Measurements from ENCODE around the gene LRIG2.
"Not testable (repeated sequence)": the region's sequence is repeated elsewhere in the genome, so short reads cannot be mapped to it uniquely, and the experiment has no call there.

The LRIG2 gene

DNA sequence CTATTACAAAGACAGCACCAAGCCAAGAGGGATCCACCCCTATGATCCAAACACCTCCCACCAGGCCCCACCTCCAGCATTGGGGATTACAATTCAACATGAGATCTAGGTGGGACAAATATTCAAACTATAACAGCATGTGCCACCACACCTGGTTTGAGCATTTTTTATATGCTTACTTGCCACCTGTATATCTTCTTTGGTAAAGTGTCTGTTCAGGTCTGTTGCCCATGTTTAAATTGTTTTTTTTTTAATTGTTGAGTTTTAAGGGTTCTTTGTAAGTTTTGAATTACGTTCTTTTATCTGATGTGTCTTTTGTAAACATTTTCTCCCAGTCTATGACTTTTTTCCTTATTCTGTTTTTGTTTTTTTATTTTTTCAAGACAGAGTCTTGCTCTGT, 83.4 kb downstream of the LRIG2 start:
- TF ChIP-seq, protein P1, sequence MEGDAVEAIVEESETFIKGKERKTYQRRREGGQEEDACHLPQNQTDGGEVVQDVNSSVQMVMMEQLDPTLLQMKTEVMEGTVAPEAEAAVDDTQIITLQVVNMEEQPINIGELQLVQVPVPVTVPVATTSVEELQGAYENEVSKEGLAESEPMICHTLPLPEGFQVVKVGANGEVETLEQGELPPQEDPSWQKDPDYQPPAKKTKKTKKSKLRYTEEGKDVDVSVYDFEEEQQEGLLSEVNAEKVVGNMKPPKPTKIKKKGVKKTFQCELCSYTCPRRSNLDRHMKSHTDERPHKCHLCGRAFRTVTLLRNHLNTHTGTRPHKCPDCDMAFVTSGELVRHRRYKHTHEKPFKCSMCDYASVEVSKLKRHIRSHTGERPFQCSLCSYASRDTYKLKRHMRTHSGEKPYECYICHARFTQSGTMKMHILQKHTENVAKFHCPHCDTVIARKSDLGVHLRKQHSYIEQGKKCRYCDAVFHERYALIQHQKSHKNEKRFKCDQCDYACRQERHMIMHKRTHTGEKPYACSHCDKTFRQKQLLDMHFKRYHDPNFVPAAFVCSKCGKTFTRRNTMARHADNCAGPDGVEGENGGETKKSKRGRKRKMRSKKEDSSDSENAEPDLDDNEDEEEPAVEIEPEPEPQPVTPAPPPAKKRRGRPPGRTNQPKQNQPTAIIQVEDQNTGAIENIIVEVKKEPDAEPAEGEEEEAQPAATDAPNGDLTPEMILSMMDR (conservative IDR thresholded peaks at IDR 0.05; ENCODE audit: low read length): no peak
- TF ChIP-seq EZH2phosphoT487 (IDR thresholded peaks at IDR 0.05; ENCODE audit: borderline replicate concordance): no peak
- Histone ChIP-seq H3K4me1 (ENCODE audit: insufficient read depth, low read length, poor library complexity, severe bottlenecking) (no peaks in the 10 kb centered on the region), H3F3A (ENCODE audit: low read depth) (no peaks in the 10 kb centered on the region), H3K4me3 (ENCODE audit: low read length, poor library complexity, severe bottlenecking) (no peak overlapping the region), H4K20me1 (ENCODE audit: insufficient read depth, low read length, poor library complexity, severe bottlenecking) (no peaks in the 10 kb centered on the region), H3K9me3 (ENCODE audit: insufficient read depth, low read depth, low read length) (0 out of 2 replicates have a peak, but pooled peaks cover 7% of the 10 kb centered on the region), H3K79me2 (ENCODE audit: insufficient read depth, low read length) (no peaks in the 10 kb centered on the region), H3K9ac (ENCODE audit: low read depth, low read length, poor library complexity, severe bottlenecking) (no peak overlapping the region), H3K4me2 (ENCODE audit: low read depth, low read length, poor library complexity, severe bottlenecking) (no peak overlapping the region), H3K27me3 (ENCODE audit: insufficient read depth, low read length, poor library complexity, severe bottlenecking) (no peaks in the 10 kb centered on the region), H3K36me3 (ENCODE audit: insufficient read depth, low read length) (no peaks in the 10 kb centered on the region), H3K9me2 (replicated peaks; ENCODE audit: low read depth, low read length) (no peaks in the 10 kb centered on the region), H2AFZ (ENCODE audit: low read length) (no peak overlapping the region)

DNA sequence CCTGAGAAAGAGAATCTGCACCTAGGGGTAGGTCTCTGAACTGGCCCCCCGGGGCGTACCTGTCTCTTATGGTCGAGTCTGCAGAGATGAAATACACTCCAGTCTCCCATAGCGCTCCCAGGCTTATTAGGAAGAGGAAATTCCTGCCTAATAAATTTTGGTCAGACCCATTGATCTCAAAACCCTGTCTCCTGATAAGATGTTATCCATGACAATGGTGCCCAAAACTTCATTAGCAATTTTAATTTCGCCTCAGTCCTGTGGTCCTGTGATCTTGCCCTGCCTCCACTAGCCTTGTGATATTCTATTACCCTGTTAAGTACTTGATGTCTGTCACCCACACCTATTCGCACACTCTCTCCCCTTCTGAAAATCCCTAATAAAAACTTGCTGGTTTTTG, 85.7 kb downstream of the LRIG2 start:
- not testable (repeated sequence) for H3K4me1 ChIP-seq (ENCODE audit: insufficient read depth, low read length, poor library complexity, severe bottlenecking); H4K20me1 ChIP-seq (ENCODE audit: insufficient read depth, low read length, poor library complexity, severe bottlenecking); H3K9me2 ChIP-seq (replicated peaks; ENCODE audit: low read depth, low read length); H3K4me2 ChIP-seq (ENCODE audit: low read depth, low read length, poor library complexity, severe bottlenecking); H3K9me3 ChIP-seq (ENCODE audit: insufficient read depth, low read depth, low read length); H3K9ac ChIP-seq (ENCODE audit: low read depth, low read length, poor library complexity, severe bottlenecking); H3K27me3 ChIP-seq (ENCODE audit: insufficient read depth, low read length, poor library complexity, severe bottlenecking); H3K4me3 ChIP-seq (ENCODE audit: low read length, poor library complexity, severe bottlenecking); H2AFZ ChIP-seq (ENCODE audit: low read length); H3K36me3 ChIP-seq (ENCODE audit: insufficient read depth, low read length); H3F3A ChIP-seq (ENCODE audit: low read depth); H3K79me2 ChIP-seq (ENCODE audit: insufficient read depth, low read length)

DNA sequence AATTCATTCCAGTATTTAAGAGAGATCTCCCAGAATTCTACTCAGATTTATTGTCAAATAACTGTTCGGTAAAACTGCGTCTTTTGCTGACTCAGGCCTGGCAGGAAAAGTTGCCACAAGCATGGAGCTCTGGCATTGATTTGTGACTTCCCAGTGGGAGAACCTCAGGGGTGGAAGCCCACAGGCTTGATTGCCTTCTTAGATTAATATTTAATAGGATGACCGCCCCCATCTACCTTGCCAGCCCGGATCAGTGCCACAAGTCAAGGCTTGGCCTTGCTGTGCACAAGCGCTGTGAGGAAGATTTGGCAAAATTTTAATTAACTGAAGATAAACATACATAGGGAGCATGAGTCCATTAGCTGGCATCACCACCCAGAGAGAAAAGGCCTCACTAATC, 93.5 kb downstream of the LRIG2 start:
- Histone ChIP-seq H3K9ac (ENCODE audit: low read depth, low read length, poor library complexity, severe bottlenecking) (no peak overlapping the region), H3K9me2 (replicated peaks; ENCODE audit: low read depth, low read length) (no peaks in the 10 kb centered on the region), H3K4me1 (ENCODE audit: insufficient read depth, low read length, poor library complexity, severe bottlenecking) (no peaks in the 10 kb centered on the region), H3K4me3 (ENCODE audit: low read length, poor library complexity, severe bottlenecking) (no peak overlapping the region), H3K27me3 (ENCODE audit: insufficient read depth, low read length, poor library complexity, severe bottlenecking) (no peaks in the 10 kb centered on the region), H3K4me2 (ENCODE audit: low read depth, low read length, poor library complexity, severe bottlenecking) (no peak overlapping the region), H3K79me2 (ENCODE audit: insufficient read depth, low read length) (no peaks in the 10 kb centered on the region), H2AFZ (ENCODE audit: low read length) (no peak overlapping the region), H3K36me3 (ENCODE audit: insufficient read depth, low read length) (no peaks in the 10 kb centered on the region), H4K20me1 (ENCODE audit: insufficient read depth, low read length, poor library complexity, severe bottlenecking) (no peaks in the 10 kb centered on the region), H3K9me3 (ENCODE audit: insufficient read depth, low read depth, low read length) (no peaks in the 10 kb centered on the region), H3F3A (ENCODE audit: low read depth) (no peaks in the 10 kb centered on the region)
- no peak for TF ChIP-seq EZH2phosphoT487 (IDR thresholded peaks at IDR 0.05; ENCODE audit: borderline replicate concordance)
- TF ChIP-seq, protein P1 (conservative IDR thresholded peaks at IDR 0.05; ENCODE audit: low read length): no peak

DNA sequence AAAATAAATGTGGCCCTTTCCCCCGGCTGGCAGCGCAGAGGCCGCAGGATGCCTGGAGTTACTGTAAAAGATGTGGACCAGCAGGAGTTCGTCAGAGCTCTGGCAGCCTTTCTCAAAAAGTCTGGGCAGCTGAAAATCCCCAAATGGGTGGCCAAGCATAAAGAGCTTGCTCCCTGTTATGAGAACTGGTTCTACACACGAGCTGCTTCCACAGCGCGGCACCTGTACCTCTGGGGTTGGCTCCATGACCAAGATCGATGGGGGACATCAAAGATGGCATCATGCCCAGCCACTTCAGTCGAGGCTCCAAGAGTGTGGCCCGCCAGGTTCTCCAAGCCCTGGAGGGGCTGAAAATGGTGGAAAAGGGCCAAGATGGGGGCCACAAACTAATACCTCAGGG, 95.9 kb downstream of the LRIG2 start:
- Histone ChIP-seq H3K27me3 (ENCODE audit: insufficient read depth, low read length, poor library complexity, severe bottlenecking) (no peaks in the 10 kb centered on the region), H4K20me1 (ENCODE audit: insufficient read depth, low read length, poor library complexity, severe bottlenecking) (no peaks in the 10 kb centered on the region), H2AFZ (ENCODE audit: low read length) (no peak overlapping the region)

More for the DNA sequence above, 95.9 kb downstream of the LRIG2 start:
- Histone ChIP-seq H3K9ac (ENCODE audit: low read depth, low read length, poor library complexity, severe bottlenecking) (no peak overlapping the region), H3K4me1 (ENCODE audit: insufficient read depth, low read length, poor library complexity, severe bottlenecking) (no peaks in the 10 kb centered on the region), H3K9me2 (replicated peaks; ENCODE audit: low read depth, low read length) (no peaks in the 10 kb centered on the region), H3F3A (ENCODE audit: low read depth) (no peaks in the 10 kb centered on the region), H3K9me3 (ENCODE audit: insufficient read depth, low read depth, low read length) (no peaks in the 10 kb centered on the region), H3K79me2 (ENCODE audit: insufficient read depth, low read length) (no peaks in the 10 kb centered on the region), H3K4me2 (ENCODE audit: low read depth, low read length, poor library complexity, severe bottlenecking) (no peak overlapping the region), H3K4me3 (ENCODE audit: low read length, poor library complexity, severe bottlenecking) (no peak overlapping the region), H3K36me3 (ENCODE audit: insufficient read depth, low read length) (no peaks in the 10 kb centered on the region)
- TF ChIP-seq, protein P1 (conservative IDR thresholded peaks at IDR 0.05; ENCODE audit: low read length): no peak
- TF ChIP-seq EZH2phosphoT487 (IDR thresholded peaks at IDR 0.05; ENCODE audit: borderline replicate concordance): no peak

Data from Loucy (cell line).